Measurements from ENCODE around the gene NPHP4. TPM values are rescaled to one million over a fixed set of nuclear protein-coding genes. Genes with fewer than 3 reads are reported as not detected.

The NPHP4 gene
- total and polyA plus RNA-seq, 4 donors, result 1.7 to 5.6 (median 3.5) TPM

DNA sequence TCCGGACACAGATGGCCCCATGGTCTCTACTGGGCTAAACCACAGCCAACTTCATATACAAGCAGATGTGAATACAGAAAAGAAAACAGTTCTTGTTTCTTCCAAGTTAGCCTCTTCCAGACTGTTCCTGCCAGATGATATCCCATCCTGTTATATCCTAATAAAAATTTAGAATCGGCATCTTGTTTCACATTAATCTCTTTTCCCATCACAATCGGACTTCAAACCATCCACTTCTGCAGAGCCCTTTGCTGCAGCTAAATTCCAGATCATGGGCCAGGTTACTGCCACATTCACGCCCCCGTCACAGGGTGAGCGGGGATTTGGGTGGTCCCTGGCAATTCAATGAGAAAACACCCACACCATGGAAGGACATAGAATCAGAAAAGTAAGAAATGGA lies 57.2 kb downstream of the NPHP4 start:
- TF ChIP-seq, protein P1, sequence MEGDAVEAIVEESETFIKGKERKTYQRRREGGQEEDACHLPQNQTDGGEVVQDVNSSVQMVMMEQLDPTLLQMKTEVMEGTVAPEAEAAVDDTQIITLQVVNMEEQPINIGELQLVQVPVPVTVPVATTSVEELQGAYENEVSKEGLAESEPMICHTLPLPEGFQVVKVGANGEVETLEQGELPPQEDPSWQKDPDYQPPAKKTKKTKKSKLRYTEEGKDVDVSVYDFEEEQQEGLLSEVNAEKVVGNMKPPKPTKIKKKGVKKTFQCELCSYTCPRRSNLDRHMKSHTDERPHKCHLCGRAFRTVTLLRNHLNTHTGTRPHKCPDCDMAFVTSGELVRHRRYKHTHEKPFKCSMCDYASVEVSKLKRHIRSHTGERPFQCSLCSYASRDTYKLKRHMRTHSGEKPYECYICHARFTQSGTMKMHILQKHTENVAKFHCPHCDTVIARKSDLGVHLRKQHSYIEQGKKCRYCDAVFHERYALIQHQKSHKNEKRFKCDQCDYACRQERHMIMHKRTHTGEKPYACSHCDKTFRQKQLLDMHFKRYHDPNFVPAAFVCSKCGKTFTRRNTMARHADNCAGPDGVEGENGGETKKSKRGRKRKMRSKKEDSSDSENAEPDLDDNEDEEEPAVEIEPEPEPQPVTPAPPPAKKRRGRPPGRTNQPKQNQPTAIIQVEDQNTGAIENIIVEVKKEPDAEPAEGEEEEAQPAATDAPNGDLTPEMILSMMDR (IDR thresholded peaks at IDR 0.05; ENCODE audit: low read depth, low read length, missing input control), result no peak
- TF ChIP-seq, protein P2, sequence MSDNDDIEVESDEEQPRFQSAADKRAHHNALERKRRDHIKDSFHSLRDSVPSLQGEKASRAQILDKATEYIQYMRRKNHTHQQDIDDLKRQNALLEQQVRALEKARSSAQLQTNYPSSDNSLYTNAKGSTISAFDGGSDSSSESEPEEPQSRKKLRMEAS (IDR thresholded peaks at IDR 0.05), result no peak
- TF ChIP-seq RXRA (IDR thresholded peaks at IDR 0.05), result no peak
- no peak for TF ChIP-seq TAF1 (conservative IDR thresholded peaks at IDR 0.05)
- TF ChIP-seq HNF4A (conservative IDR thresholded peaks at IDR 0.05), result no peak
- TF ChIP-seq HNF4G (IDR thresholded peaks at IDR 0.05), result no peak
- no peak for TF ChIP-seq JUND (IDR thresholded peaks at IDR 0.05)
- no peak for TF ChIP-seq RAD21 (IDR thresholded peaks at IDR 0.05)
- no peak for TF ChIP-seq FOXA2 (IDR thresholded peaks at IDR 0.05)
- TF ChIP-seq NR2F2 (IDR thresholded peaks at IDR 0.05), result no peak
- TF ChIP-seq, protein P3, sequence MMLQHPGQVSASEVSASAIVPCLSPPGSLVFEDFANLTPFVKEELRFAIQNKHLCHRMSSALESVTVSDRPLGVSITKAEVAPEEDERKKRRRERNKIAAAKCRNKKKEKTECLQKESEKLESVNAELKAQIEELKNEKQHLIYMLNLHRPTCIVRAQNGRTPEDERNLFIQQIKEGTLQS (IDR thresholded peaks at IDR 0.05), result no peak
- no peak for TF ChIP-seq FOXA1 (IDR thresholded peaks at IDR 0.05)
- no peak for TF ChIP-seq GABPA (IDR thresholded peaks at IDR 0.05 in 1 of 2, conservative IDR thresholded peaks at IDR 0.05 in 1 of 2)
- TF ChIP-seq EGR1 (IDR thresholded peaks at IDR 0.05; ENCODE audit: low read depth in 2 of 2), result no peak
- no peak for TF ChIP-seq YY1 (IDR thresholded peaks at IDR 0.05)
- TF ChIP-seq, protein P4, sequence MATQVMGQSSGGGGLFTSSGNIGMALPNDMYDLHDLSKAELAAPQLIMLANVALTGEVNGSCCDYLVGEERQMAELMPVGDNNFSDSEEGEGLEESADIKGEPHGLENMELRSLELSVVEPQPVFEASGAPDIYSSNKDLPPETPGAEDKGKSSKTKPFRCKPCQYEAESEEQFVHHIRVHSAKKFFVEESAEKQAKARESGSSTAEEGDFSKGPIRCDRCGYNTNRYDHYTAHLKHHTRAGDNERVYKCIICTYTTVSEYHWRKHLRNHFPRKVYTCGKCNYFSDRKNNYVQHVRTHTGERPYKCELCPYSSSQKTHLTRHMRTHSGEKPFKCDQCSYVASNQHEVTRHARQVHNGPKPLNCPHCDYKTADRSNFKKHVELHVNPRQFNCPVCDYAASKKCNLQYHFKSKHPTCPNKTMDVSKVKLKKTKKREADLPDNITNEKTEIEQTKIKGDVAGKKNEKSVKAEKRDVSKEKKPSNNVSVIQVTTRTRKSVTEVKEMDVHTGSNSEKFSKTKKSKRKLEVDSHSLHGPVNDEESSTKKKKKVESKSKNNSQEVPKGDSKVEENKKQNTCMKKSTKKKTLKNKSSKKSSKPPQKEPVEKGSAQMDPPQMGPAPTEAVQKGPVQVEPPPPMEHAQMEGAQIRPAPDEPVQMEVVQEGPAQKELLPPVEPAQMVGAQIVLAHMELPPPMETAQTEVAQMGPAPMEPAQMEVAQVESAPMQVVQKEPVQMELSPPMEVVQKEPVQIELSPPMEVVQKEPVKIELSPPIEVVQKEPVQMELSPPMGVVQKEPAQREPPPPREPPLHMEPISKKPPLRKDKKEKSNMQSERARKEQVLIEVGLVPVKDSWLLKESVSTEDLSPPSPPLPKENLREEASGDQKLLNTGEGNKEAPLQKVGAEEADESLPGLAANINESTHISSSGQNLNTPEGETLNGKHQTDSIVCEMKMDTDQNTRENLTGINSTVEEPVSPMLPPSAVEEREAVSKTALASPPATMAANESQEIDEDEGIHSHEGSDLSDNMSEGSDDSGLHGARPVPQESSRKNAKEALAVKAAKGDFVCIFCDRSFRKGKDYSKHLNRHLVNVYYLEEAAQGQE (IDR thresholded peaks at IDR 0.05), result no peak
- no peak for TF ChIP-seq SP1 (IDR thresholded peaks at IDR 0.05)
- Histone ChIP-seq H3K9ac (ENCODE audit: low read depth in 1 of 2, low read length in 2 of 2) (no peak overlapping the region), H3K27ac (ENCODE audit: low read depth in 1 of 2, low read length in 2 of 2) (no peak overlapping the region), H3K27me3 (ENCODE audit: control insufficient read depth in 4 of 4, insufficient read depth in 4 of 4, low read length in 3 of 4) (no peaks in the 10 kb centered on the region), H3K9me3 (ENCODE audit: control insufficient read depth in 4 of 4, low read length in 3 of 4) (no peaks in the 10 kb centered on the region), H3K4me3 (ENCODE audit: low read depth in 1 of 3, low read length in 3 of 3) (no peak overlapping the region), H3K36me3 (ENCODE audit: control insufficient read depth in 4 of 4, insufficient read depth in 3 of 4, low read depth in 1 of 4, low read length in 3 of 4) (no peaks in the 10 kb centered on the region), H3K4me1 (ENCODE audit: control insufficient read depth in 4 of 4, insufficient read depth in 4 of 4, low read length in 3 of 4) (peaks cover 0 to 5% (median 3%) of the 10 kb centered on the region in 4 donors)
- 95% methylated on average over 6 of the region's 6 CpGs for WGBS
- no peak for DNase-seq (ENCODE audit: low spot score)

DNA sequence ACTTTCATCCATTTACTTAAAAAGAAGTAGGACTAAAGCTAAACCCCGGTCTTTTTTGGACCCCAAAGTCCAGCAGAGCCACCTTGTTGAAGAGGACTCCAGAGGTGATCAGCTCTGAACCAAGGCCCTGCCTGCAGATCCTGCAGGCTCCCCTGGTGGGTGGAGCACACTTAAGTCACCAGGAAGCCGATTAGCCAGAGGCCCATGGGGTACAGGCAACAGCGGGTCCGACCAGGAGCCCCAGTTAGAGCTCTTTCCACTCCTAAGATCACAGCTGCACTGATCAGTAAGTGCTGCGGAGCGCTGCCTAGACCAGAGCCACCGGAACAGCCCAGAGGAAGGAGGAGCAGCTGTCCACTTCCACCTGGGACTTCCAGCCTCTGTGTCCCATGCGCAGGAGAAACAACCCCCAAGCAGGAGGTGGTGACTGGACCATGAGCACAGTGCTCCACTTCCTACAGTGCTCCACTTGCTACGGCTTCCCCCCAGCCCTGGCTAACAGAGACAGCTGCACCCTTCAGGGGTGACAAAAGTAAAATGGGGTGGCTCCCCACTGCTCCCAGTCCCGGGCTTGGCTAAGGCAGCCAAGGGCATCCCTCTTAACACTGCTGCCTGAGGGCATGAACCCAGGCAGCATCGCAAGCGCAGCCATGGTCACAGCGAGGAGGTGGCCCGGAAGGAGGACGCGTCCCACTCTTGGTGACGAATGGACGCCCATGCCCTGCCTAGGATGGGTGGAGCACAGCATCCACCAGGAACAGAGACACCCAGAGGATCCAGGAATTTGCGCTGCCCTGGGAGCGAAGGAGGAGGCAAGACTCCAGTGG lies 58.0 kb downstream of the NPHP4 start:
- no peak overlapping the region for H3K9ac ChIP-seq (ENCODE audit: low read depth in 1 of 2, low read length in 2 of 2)
- no peak for TF ChIP-seq NR2F2 (IDR thresholded peaks at IDR 0.05)
- no peak for TF ChIP-seq HNF4A (conservative IDR thresholded peaks at IDR 0.05)
- TF ChIP-seq JUND (IDR thresholded peaks at IDR 0.05), result no peak
- H3K4me3 ChIP-seq (ENCODE audit: low read depth in 1 of 3, low read length in 3 of 3), result no peak overlapping the region
- H3K9me3 ChIP-seq (ENCODE audit: control insufficient read depth in 4 of 4, low read length in 3 of 4), result no peaks in the 10 kb centered on the region
- H3K27me3 ChIP-seq (ENCODE audit: control insufficient read depth in 4 of 4, insufficient read depth in 4 of 4, low read length in 3 of 4), result no peaks in the 10 kb centered on the region
- no peaks in the 10 kb centered on the region for H3K36me3 ChIP-seq (ENCODE audit: control insufficient read depth in 4 of 4, insufficient read depth in 3 of 4, low read depth in 1 of 4, low read length in 3 of 4)
- no peak for DNase-seq (ENCODE audit: low spot score)
- peaks cover 0 to 5% (median 3%) of the 10 kb centered on the region in 4 donors for H3K4me1 ChIP-seq (ENCODE audit: control insufficient read depth in 4 of 4, insufficient read depth in 4 of 4, low read length in 3 of 4)
- H3K27ac ChIP-seq (ENCODE audit: low read depth in 1 of 2, low read length in 2 of 2), result no peak overlapping the region
- WGBS, result 94% methylated on average over 20 of the region's 20 CpGs

All from liver (tissue), 9 donors.